22Rv1 (cell line): ENCODE results near the gene RRAD.
"Not testable (repeated sequence)": the region's sequence is repeated elsewhere in the genome, so short reads cannot be mapped to it uniquely, and the experiment has no call there.

Source experiments
- H3K27ac ChIP-seq: fragments of 450-650 bp; 2 replicates; pipeline ENCODE4 v1.5.1; 2017
- CTCF ChIP-seq: fragments of 450-650 bp; IDR thresholded peaks from 2 replicates; pipeline ENCODE4 v1.5.1; 2017; ENCODE audit warnings: mild to moderate bottlenecking
- ZFX ChIP-seq: fragments of 450-650 bp; IDR thresholded peaks from 2 replicates; pipeline ENCODE4 v1.6.1; 2017; ENCODE audit warnings: antibody characterized with exemption, borderline replicate concordance

The RRAD gene

GRCh38 chr16:66961914-66962313 lies 36.6 kb upstream of the RRAD start:
- TF ChIP-seq CTCF (no peak), ZFX (no peak)
- peak overlapping the region; percentile 71 for H3K27ac ChIP-seq

GRCh38 chr16:66961065-66961744 lies 35.9 kb upstream of the RRAD start, which contains the start of gene CES3:
Gene CES3 (plus strand): TSS chr16:66961266. CDS start chr16:66961308, 42 bp downstream.
- TF ChIP-seq CTCF = peak; percentile 97
- no peak for TF ChIP-seq ZFX
- peak within 1 kb of the TSS; percentile 71 for H3K27ac ChIP-seq

- no peak overlapping the region for H3K27ac ChIP-seq
These were observed 34.9 kb upstream of the RRAD start for GRCh38 chr16:66960270-66960669.

GRCh38 chr16:66959704-66960161 lies 34.4 kb upstream of the RRAD start:
- TF ChIP-seq CTCF (no peak), ZFX (no peak)
- H3K27ac ChIP-seq = no peak overlapping the region

More at GRCh38 chr16:66960270-66960669, 34.9 kb upstream of the RRAD start:
- TF ChIP-seq CTCF (no peak), ZFX (no peak)

GRCh38 chr16:66958857-66959703 lies 33.7 kb upstream of the RRAD start:
- TF ChIP-seq ZFX = no peak
- no peak for TF ChIP-seq CTCF
- no peak overlapping the region for H3K27ac ChIP-seq

GRCh38 chr16:66956154-66956457 lies 30.8 kb upstream of the RRAD start:
- not testable (repeated sequence) for H3K27ac ChIP-seq

GRCh38 chr16:66955363-66956153 lies 30.2 kb upstream of the RRAD start:
- H3K27ac ChIP-seq = not testable (repeated sequence)
